PC-9 (cell line): ENCODE data around the gene MIGA1.

Experiments used
- EZH2 ChIP-seq: fragments of 200-600 bp; sonication (generic); IDR thresholded peaks from 2 replicates; pipeline ENCODE4 v1.8.0; 2017; ENCODE audit warnings: antibody characterized with exemption, low read depth
- TF ChIP-seq, protein P1 (sequence below): fragments of 200-600 bp; sonication (generic); conservative IDR thresholded peaks from 2 replicates; pipeline ENCODE4 v1.6.1; 2017; ENCODE audit warnings: mixed run types, antibody characterized with exemption, mild to moderate bottlenecking, moderate library complexity

DNA sequence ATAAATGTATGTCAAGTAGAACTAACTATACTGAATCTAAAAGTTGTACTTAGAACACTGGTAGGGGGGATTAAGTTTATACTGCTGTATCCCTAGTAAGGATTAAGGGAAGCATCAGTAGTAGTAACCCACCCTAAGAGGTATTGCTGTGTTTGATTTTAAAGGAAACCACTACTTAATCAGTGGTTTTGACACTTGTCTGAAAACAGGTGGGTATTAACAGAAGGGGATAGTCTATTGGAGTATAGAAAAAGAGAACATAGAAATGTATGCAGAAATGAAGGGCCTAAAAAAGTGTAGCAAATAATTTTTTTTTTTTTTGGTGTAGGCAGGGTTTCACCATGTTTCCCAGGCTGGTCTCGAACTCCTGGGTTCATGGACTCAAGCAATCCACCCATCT, 2.2 kb downstream of the MIGA1 start:
- TF ChIP-seq, protein P1, sequence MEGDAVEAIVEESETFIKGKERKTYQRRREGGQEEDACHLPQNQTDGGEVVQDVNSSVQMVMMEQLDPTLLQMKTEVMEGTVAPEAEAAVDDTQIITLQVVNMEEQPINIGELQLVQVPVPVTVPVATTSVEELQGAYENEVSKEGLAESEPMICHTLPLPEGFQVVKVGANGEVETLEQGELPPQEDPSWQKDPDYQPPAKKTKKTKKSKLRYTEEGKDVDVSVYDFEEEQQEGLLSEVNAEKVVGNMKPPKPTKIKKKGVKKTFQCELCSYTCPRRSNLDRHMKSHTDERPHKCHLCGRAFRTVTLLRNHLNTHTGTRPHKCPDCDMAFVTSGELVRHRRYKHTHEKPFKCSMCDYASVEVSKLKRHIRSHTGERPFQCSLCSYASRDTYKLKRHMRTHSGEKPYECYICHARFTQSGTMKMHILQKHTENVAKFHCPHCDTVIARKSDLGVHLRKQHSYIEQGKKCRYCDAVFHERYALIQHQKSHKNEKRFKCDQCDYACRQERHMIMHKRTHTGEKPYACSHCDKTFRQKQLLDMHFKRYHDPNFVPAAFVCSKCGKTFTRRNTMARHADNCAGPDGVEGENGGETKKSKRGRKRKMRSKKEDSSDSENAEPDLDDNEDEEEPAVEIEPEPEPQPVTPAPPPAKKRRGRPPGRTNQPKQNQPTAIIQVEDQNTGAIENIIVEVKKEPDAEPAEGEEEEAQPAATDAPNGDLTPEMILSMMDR: no peak
- TF ChIP-seq EZH2: no peak
